Measurements from ENCODE around the gene UPP2.

DNA sequence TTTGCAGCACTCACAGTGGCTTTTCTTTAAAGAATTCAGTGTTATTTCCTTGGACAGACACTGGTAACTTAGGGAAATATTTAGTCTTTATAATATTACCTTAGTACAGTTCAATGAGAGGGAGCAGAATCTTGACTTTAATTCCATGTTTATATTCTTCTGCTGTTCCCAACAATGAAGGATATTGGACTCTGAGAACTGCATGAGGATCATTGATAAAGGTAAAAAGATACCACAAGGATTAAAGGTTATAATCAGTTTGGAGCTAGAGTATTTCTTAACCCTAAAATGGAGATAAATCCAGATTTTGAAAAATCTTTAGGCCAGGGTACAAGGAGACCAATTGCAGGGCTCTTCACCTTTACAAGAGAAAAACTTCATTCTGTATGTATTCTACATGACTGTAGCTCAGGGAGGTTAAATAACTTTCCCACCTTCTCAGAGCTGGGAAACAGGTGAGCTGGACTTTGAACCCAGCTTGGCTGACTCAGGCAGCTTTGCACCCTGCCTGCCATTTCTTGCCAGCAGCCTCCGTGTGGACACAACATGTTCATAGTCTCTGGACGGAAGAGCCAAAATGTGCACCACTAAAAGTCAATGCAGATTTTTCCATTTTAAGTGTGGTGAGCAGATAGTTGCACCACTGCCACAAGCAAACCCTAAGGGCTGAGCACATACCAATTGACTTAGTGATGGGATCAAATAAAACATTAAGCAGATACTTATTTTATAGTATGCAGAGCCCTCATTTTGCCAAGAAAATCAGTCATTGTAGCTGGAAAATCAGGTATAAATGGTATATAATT lies 26.7 kb downstream of the UPP2 start:
- TF ChIP-seq CTCF (IDR thresholded peaks at IDR 0.05) (no peak), POLR2A (IDR thresholded peaks at IDR 0.05) (no peak)

All from tibial nerve (tissue), 3 donors.